ENCODE data around the gene BIK. TPM values are rescaled to one million over a fixed set of nuclear protein-coding genes. Genes with fewer than 3 reads are reported as not detected.

Gene BIK
- total RNA-seq, 1 experiment from 2014 or later, result 2.0 TPM

- CTCF ChIA-PET, result no interaction called here
- no peak overlapping the region for H3K27ac ChIP-seq (ENCODE audit: low read depth, low read length, poor library complexity, severe bottlenecking)
- no peak for DNase-seq (ENCODE audit: low spot score)
- intact Hi-C loops (cut with micrococcal nuclease; ENCODE audit: unreplicated experiment), result no loop called here
- H3K27me3 ChIP-seq (replicated peaks; ENCODE audit: insufficient read depth, low read depth, low read length, poor library complexity), result no peaks in the 10 kb centered on the region
- no peak overlapping the region for H3K4me3 ChIP-seq (ENCODE audit: low read depth, low read length, poor library complexity, severe bottlenecking)
- no peak for TF ChIP-seq CTCF (conservative IDR thresholded peaks at IDR 0.05; ENCODE audit: low read depth, low read length)
- TF ChIP-seq EZH2 (IDR thresholded peaks at IDR 0.05; ENCODE audit: borderline replicate concordance, low read depth, low read length, poor library complexity, severe bottlenecking), result no peak
- POLR2A ChIA-PET (ENCODE audit: low non-redundant PET), result no interaction called here
- H3K36me3 ChIP-seq (ENCODE audit: insufficient read depth, low read length, poor library complexity, severe bottlenecking), result peaks cover 70% of the 10 kb centered on the region
- no TSS peak for BruUV-seq (replicated peaks)
- H3K4me1 ChIP-seq (ENCODE audit: insufficient read depth, low read length, poor library complexity, severe bottlenecking), result no peaks in the 10 kb centered on the region
- no peaks in the 10 kb centered on the region for H3K9me3 ChIP-seq (ENCODE audit: low read depth, low read length, poor library complexity, severe bottlenecking)
Measured at GRCh38 chr22:43173976-43174720, 63.6 kb downstream of the BIK start.

- Histone ChIP-seq H3K4me3 (ENCODE audit: low read depth, low read length, poor library complexity, severe bottlenecking) (no peak overlapping the region), H3K9me3 (ENCODE audit: low read depth, low read length, poor library complexity, severe bottlenecking) (no peaks in the 10 kb centered on the region), H3K4me1 (ENCODE audit: insufficient read depth, low read length, poor library complexity, severe bottlenecking) (no peaks in the 10 kb centered on the region), H3K27ac (ENCODE audit: low read depth, low read length, poor library complexity, severe bottlenecking) (no peak overlapping the region), H3K27me3 (replicated peaks; ENCODE audit: insufficient read depth, low read depth, low read length, poor library complexity) (no peaks in the 10 kb centered on the region), H3K36me3 (ENCODE audit: insufficient read depth, low read length, poor library complexity, severe bottlenecking) (peaks cover 75% of the 10 kb centered on the region)
- ChIA-PET CTCF (no interaction called here), POLR2A (ENCODE audit: low non-redundant PET) (no interaction called here)
- no peak for DNase-seq (ENCODE audit: low spot score)
- BruUV-seq (replicated peaks), result no TSS peak
- TF ChIP-seq EZH2 (IDR thresholded peaks at IDR 0.05; ENCODE audit: borderline replicate concordance, low read depth, low read length, poor library complexity, severe bottlenecking) (no peak), CTCF (conservative IDR thresholded peaks at IDR 0.05; ENCODE audit: low read depth, low read length) (no peak)
- intact Hi-C loops (cut with micrococcal nuclease; ENCODE audit: unreplicated experiment), result no loop called here
Measured at GRCh38 chr22:43174941-43175531, 64.5 kb downstream of the BIK start.

GRCh38 chr22:43176090-43176489 is 65.5 kb downstream of the BIK start:
- POLR2A ChIA-PET (ENCODE audit: low non-redundant PET), result no interaction called here
- TF ChIP-seq CTCF (conservative IDR thresholded peaks at IDR 0.05; ENCODE audit: low read depth, low read length), result no peak
- no peak for TF ChIP-seq EZH2 (IDR thresholded peaks at IDR 0.05; ENCODE audit: borderline replicate concordance, low read depth, low read length, poor library complexity, severe bottlenecking)
- Histone ChIP-seq H3K27me3 (replicated peaks; ENCODE audit: insufficient read depth, low read depth, low read length, poor library complexity) (no peaks in the 10 kb centered on the region), H3K9me3 (ENCODE audit: low read depth, low read length, poor library complexity, severe bottlenecking) (no peaks in the 10 kb centered on the region), H3K4me3 (ENCODE audit: low read depth, low read length, poor library complexity, severe bottlenecking) (no peak overlapping the region), H3K27ac (ENCODE audit: low read depth, low read length, poor library complexity, severe bottlenecking) (no peak overlapping the region), H3K4me1 (ENCODE audit: insufficient read depth, low read length, poor library complexity, severe bottlenecking) (no peaks in the 10 kb centered on the region), H3K36me3 (ENCODE audit: insufficient read depth, low read length, poor library complexity, severe bottlenecking) (peaks cover 74% of the 10 kb centered on the region)
- intact Hi-C loops (cut with micrococcal nuclease; ENCODE audit: unreplicated experiment), result no loop called here
- DNase-seq (ENCODE audit: low spot score), result no peak
- CTCF ChIA-PET, result no interaction called here
- BruUV-seq (replicated peaks), result no TSS peak
